ENCODE measurements around the gene HNRNPA3. TPM values are rescaled to one million over a fixed set of nuclear protein-coding genes. Genes with fewer than 3 reads are reported as not detected.

HNRNPA3 gene
- total and polyA plus RNA-seq, 2 of the 13 experiments (the other 11 are each of a cell fraction or from before 2014, with no cell fraction given) = 73.3 to 97.7 TPM

- TF ChIP-seq USF2 (IDR thresholded peaks at IDR 0.05; ENCODE audit: low read depth, low read length) = no peak
- TF ChIP-seq USF2 (CRISPR knock-in tag; IDR thresholded peaks at IDR 0.05; ENCODE audit: borderline replicate concordance) = no peak
- TF ChIP-seq KMT2A (CRISPR knock-in tag; IDR thresholded peaks at IDR 0.05) = no peak
- peak; percentile 65 for TF ChIP-seq HOXA3 (CRISPR knock-in tag; IDR thresholded peaks at IDR 0.05)
- TF ChIP-seq, protein P1, sequence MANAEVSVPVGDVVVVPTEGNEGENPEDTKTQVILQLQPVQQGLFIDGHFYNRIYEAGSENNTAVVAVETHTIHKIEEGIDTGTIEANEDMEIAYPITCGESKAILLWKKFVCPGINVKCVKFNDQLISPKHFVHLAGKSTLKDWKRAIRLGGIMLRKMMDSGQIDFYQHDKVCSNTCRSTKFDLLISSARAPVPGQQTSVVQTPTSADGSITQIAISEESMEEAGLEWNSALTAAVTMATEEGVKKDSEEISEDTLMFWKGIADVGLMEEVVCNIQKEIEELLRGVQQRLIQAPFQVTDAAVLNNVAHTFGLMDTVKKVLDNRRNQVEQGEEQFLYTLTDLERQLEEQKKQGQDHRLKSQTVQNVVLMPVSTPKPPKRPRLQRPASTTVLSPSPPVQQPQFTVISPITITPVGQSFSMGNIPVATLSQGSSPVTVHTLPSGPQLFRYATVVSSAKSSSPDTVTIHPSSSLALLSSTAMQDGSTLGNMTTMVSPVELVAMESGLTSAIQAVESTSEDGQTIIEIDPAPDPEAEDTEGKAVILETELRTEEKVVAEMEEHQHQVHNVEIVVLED (CRISPR knock-in tag; IDR thresholded peaks at IDR 0.05; ENCODE audit: borderline replicate concordance) = no peak; the same call in 1 of the 2 replicates
- TF ChIP-seq, protein P2, sequence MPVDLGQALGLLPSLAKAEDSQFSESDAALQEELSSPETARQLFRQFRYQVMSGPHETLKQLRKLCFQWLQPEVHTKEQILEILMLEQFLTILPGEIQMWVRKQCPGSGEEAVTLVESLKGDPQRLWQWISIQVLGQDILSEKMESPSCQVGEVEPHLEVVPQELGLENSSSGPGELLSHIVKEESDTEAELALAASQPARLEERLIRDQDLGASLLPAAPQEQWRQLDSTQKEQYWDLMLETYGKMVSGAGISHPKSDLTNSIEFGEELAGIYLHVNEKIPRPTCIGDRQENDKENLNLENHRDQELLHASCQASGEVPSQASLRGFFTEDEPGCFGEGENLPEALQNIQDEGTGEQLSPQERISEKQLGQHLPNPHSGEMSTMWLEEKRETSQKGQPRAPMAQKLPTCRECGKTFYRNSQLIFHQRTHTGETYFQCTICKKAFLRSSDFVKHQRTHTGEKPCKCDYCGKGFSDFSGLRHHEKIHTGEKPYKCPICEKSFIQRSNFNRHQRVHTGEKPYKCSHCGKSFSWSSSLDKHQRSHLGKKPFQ (CRISPR knock-in tag; IDR thresholded peaks at IDR 0.05; ENCODE audit: insufficient replicate concordance) = no peak
- no peak for TF ChIP-seq EEA1 (CRISPR knock-in tag; IDR thresholded peaks at IDR 0.05; ENCODE audit: borderline replicate concordance)
- peak; percentile 25; the same call in 1 of the 3 replicates for TF ChIP-seq MXI1 (IDR thresholded peaks at IDR 0.05; ENCODE audit: borderline replicate concordance, low read depth, low read length)
- no peak; the same call in 1 of the 2 replicates for TF ChIP-seq CBFB (CRISPR knock-in tag; IDR thresholded peaks at IDR 0.05)
- TF ChIP-seq SATB2 (CRISPR knock-in tag; IDR thresholded peaks at IDR 0.05) = no peak
- TF ChIP-seq TMF1 (CRISPR knock-in tag; IDR thresholded peaks at IDR 0.05; ENCODE audit: low read depth) = no peak
- TF ChIP-seq ZBTB38 (CRISPR knock-in tag; IDR thresholded peaks at IDR 0.05) = peak; percentile 66; the same call in 1 of the 2 replicates
- TF ChIP-seq ZFYVE20 (CRISPR knock-in tag; IDR thresholded peaks at IDR 0.05; ENCODE audit: borderline replicate concordance, low read depth) = no peak
- TF ChIP-seq ZNF615 (CRISPR knock-in tag; IDR thresholded peaks at IDR 0.05; ENCODE audit: borderline replicate concordance) = no peak
- TF ChIP-seq HOXA5 (CRISPR knock-in tag; IDR thresholded peaks at IDR 0.05) = no peak
- TF ChIP-seq ZBTB7B (CRISPR knock-in tag; IDR thresholded peaks at IDR 0.05) = peak; percentile 55; the same call in 1 of the 2 replicates
- TF ChIP-seq ZNF660 (CRISPR knock-in tag; IDR thresholded peaks at IDR 0.05; ENCODE audit: borderline replicate concordance, low read depth) = no peak
- TF ChIP-seq TOE1 (CRISPR knock-in tag; IDR thresholded peaks at IDR 0.05) = no peak
- TF ChIP-seq REL (CRISPR knock-in tag; conservative IDR thresholded peaks at IDR 0.05) = no peak; the same call in 1 of the 2 replicates
- no peak for TF ChIP-seq ZNF460 (CRISPR knock-in tag; IDR thresholded peaks at IDR 0.05; ENCODE audit: borderline replicate concordance)
- TF ChIP-seq NCOA2 (CRISPR knock-in tag; IDR thresholded peaks at IDR 0.05) = peak; percentile 82
- no peak for TF ChIP-seq POLR2G (IDR thresholded peaks at IDR 0.05; ENCODE audit: low read depth, low read length)
- TF ChIP-seq, protein P3, sequence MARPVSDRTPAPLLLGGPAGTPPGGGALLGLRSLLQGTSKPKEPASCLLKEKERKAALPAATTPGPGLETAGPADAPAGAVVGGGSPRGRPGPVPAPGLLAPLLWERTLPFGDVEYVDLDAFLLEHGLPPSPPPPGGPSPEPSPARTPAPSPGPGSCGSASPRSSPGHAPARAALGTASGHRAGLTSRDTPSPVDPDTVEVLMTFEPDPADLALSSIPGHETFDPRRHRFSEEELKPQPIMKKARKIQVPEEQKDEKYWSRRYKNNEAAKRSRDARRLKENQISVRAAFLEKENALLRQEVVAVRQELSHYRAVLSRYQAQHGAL (CRISPR knock-in tag; IDR thresholded peaks at IDR 0.05; ENCODE audit: not compliant biosample characterization) = no peak
- no peak for TF ChIP-seq JUND (CRISPR knock-in tag; IDR thresholded peaks at IDR 0.05)
- TF ChIP-seq KDM4B (CRISPR knock-in tag; IDR thresholded peaks at IDR 0.05) = no peak; the same call in 1 of the 2 replicates
Measured at GRCh38 chr2:177169810-177170514, 42.6 kb upstream of the HNRNPA3 start (continued).

All from HepG2 (cell line).